Stimulated activated CD8-positive, alpha-beta memory T cell treated with anti-CD3 and anti-CD28 coated beads, Interleukin-2, amount 100 ng/mL, for 1 hour (primary cell): Measurements from ENCODE around the gene FBXO30.

Experiments
- DNase-seq, 2 donors: peaks; one replicate each; pipeline ENCODE4 v3.0.0-alpha.2; 2020; ENCODE audit warnings: low read depth in 2 of 2

FBXO30 gene

DNA sequence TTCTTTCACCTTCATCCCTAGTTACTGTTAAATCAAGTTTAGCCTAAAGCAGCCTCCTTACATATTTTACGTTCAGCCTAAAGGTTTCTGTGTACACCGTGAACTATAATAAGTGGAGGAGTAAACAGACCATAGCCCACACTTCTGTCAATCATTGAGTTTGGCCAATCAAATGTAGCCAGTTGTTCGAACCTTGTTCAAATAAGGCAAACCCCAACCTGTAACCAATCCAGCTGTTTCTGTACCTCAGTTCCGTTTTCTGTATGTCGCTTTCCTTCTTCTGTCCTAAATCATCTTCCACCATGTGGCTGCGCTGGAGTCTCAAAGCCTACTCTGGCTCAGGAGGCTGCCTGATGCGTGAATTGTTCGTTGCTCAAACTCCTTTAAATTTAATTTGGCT, 1.8 kb upstream of the FBXO30 start:
- no peak for DNase-seq

DNA sequence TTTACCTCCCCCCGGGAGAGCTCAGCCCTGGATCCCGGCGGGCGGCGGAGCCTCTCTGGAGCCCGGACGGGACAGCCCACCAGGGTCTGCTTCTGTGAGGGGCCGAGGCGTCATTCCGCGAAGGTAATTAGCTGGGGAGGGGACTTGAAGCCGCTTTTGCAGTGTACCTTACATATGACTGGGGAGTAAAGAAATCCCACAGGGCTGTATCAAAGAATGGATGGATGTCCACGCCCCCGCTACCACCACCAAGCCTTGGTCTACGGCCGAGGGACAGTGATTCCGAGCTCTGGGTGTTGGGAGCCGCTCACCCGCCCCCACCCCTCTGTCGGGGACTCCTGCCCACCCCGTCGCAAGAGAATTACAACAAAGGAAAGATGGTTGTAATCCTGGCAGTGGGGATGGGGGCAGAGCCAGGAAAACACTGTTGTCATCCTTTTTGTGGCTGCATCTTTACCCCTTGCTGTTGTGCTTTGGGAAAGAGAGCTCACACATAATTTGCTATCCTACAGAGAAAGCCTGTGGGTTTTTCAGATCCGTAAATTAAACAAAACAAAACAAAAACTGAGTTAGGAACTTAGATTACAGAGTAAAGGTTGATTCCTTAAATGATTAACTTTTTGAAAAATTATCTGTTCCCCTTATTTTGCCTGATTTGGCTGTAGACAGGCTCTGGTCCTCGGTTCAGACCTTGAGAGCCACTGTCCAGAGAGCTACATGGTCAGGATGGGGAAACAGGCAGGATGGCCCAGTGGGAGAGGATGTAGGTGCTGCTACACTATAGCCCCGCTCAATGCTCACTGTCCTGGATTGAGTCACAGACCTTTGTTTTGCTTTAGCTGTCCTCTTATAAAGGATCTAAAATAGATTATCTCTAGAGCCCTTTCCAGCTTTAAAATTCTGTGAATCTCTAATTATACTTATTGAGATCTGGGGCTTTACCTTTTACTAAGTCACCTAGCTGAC, 997 bp upstream of the FBXO30 start:
- DNase-seq = no peak

DNA sequence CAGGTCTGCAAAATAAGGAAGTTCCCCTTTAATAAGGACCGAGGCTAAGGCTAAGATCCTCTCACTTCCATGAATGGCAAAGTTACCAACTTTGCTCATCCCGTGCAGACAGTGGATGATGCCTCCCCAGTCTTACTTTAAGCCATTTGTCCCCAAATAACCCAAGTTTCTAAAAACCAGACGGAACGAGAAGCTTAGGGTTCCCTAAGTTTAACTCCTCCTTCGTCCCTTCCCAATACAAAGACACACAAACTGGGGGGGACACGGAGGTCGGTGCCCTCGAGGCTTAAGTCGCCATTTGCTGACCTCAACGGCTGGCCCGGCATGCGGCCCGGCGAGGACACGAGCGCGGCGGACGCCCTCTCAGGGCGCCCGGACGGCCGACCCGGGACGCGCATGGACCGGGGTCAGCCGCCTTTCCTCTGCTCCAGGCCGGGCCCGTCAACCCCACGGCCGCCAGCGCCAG, 527 bp downstream of the FBXO30 start:
- no peak for DNase-seq

DNA sequence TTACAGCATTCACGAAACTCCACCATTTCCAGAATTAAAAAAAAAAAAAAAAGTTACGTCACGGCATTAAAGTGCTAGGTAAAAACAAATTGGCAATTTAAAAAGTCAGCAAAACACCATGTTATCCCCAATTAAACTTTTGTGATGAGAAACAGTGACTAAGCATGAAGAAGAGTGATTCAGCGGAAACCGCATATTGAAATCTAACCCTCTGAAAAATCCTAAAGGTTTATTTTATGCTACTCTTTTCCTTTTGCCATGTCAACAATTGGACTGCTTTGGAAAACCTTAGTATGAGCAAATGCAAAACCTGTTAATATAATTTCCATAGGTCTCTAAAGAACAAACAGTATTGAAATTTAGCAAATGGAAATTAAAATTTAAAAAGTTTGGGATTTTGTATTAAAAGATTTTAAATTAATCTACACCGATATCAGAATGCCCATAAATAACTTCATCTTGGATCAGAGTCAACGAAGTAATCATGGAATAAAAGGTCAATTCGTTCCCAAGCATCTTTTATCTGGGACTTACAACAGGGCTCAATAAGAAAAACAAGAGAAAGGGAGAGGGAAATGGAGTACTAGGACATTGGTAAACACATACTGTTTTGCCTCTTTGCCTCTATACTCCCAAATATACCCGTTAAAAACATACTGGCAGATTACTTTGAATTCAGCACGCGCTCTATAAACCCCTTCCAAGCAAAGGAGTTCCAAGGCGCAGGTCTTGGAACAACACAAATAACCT, 1.1 kb downstream of the FBXO30 start:
- DNase-seq = no peak

DNA sequence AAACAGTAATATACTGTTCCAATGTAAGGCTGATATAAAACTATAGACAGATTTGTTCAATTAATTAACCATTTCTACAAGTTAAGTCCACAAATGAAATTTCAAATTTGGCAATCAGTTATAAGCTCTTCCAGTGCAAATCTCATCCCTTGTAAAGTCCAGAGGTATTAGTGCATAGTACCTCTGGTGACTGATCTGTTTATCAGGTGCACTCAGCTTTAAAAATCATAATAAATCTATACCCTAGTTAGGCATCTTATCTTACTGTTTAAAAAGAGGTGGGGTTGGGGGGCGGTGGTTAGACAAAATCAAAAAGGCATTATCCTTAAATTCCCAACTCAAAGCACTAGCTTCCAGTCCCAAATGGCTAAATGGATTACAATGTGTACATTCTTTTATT, 2.9 kb downstream of the FBXO30 start:
- DNase-seq = no peak

DNA sequence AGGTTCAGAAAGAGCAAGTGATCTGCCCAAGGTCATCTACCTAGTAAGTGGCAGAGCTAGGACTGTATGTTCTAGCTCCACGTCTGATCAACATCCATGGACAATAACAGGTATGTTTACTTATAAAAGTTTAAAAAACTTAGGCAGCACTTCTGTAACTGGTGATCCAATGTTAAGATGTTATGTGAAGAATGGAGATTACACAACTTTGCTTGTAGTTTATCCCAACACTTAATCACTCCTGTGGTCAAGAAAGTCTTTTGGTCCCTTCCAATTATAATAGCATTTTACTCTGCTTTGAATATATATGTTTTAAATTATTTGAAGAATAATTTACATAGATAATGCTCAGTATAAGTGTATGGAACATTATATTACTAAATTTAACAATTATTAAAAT, 4.8 kb downstream of the FBXO30 start:
- no peak for DNase-seq

DNA sequence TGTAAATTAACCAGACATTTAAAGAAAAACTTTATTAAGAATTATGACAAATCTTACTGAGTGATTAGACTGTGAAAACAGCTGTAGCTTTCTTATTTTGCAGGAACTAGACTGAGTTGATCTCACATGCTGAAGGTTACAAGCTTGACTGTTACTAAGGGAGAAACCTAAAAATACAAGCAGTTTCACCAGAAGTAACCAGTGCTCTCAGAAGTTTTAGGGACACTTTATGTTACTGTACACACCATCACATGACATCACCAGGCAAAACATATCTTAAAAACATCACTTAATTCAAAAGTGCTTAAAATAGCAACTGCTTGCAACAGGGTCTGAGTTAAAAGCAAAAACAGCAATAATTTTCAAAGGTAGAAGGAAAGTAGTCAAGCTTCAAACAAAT, 5.4 kb downstream of the FBXO30 start:
- no peak for DNase-seq

DNA sequence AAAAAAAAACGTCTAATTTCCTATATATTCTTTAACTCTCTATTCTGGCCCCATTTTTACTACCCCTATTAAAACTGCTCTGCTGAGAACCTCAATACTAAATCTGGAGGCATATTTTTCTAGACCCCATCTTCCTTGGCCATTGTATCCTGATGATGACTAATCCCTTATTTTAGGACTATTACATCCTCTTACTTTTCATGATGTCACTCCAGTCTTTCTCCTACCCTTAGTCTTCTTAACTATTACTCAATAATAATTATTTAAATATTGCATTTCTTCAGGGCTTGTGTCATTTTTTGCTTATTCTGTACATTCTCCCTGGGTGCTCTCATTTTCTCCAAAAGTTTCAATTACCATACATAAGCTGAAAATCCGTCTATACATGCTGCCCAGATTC, 6.4 kb downstream of the FBXO30 start:
- no peak for DNase-seq

DNA sequence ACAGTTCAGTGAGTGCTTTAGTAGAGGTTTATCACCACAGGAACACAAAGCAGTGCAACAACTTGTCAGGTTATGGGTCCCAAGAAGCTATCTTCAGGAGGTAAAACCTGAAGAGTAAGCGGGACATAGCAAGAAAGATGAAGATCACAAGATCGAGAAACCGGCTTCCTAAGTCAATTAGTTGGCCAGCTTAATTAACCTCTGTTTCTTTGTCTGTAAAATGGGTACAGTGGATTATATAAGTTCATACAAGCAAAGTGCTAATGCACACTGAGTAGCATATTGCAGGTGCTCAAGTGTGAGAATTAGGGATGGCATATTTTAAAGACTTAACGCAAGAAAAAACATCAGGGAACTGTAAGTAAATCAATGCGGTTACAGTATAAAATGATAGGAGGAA, 12.5 kb downstream of the FBXO30 start:
- no peak for DNase-seq

DNA sequence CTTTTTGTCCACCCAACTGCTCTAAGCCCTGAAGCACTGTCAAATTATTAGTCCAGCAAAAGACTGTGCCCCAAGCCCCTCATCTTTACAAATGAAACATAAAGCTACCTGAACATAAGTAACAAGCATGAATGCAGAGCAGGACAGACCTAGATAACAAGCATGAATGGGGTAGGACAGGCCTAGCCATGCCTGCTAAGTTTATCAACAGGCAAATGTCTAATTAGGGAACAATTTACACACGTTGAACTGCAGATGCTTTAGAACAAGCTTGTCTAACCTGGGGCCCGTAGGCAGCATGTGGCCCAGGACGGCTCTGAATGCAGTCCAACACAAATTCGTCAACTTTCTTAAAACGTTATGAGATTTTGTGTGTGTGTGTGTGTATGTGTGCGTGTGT, 13.6 kb downstream of the FBXO30 start:
- DNase-seq = no peak

DNA sequence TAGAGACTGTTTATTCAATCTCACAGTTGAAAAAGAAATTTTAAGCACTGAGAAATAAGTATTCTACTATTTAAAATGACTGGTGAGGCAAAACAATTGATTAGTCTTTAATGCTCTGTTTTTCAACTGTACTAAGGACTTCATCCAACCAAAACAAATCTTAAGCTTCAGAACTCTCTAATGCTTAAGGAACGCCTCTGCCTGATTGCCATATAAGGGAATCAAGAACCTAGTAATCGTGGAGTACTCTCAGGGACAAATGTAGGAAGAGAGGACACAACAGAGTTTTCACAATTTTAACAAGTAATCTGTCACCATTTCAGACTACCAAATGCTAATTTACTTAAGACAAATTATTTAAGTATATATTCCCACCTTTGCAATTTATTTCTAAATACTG, 16.1 kb downstream of the FBXO30 start:
- no peak for DNase-seq

DNA sequence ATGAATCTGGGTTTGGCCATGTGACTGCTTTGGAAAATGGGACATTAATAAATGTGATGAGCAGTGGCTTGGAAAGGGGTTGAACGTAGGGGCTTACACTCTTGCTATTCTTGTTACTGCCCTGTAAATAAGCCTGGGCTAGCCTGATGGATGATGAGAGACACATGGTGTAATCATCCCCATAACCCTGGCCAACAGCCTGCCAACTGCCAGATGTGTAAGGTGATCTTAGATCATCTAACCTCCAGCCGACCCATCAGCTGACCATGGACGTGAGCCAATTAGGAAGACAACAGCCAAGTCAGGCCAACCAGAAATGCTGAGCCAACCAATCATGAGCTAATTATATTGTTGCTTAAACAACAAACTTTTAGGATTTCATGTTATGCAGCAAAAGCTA, 25.2 kb downstream of the FBXO30 start:
- DNase-seq = no peak

DNA sequence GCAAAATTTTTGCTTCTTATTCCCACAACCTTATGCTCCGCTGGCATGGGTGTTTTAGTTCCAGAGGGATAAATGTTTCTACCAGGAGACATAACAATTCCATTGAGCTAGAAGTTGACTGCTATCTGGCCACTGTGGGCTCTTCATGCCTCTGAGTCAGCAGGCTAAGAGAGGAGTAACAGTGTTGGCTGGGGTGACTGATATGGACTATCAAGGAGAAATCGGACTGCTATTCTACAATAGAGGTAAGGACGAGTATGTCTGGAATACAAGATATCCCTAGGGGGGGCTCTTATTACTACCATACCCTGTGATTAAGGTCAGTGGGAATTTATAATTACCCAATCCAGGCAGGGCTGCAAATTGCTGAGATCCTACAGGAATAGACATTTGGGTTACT, 26.9 kb downstream of the FBXO30 start:
- DNase-seq = no peak

DNA sequence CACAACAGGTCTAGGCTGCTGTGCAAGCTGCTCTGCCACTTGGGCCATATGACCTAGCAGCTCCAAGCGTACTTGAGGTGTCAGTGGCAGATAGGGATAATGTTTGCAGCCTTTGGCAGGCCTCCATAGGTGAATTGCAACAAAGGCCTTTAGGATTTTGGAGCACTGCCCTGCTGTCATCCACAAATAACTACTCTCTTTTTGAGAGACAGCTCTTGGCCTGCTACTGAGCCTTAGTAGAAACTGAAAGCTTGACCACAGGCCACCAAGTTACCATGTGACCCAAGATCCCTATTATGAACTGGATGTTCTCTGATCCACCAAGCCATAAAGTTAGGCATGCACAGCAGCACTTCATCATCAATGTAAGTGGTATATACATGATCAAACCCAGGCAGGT, 29.9 kb downstream of the FBXO30 start:
- no peak for DNase-seq

DNA sequence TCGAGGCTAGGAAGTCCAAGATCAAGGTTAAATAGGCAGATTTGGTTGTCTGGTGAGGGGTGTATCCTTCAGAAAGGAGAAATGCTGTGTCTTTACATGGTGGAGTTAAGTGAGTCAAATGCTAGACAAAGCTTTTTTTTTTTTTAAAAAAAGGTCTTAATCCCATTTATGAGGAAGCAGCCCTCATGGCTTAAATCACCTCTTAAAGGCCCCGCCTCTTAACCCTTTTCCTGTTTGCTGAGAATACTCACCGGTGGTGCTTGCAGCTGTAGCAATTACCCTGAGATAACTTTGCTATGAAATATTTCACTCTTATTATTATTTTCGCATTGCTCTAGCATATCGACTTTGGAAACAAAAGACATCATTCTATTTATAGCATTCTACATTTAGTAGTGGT, 30.8 kb downstream of the FBXO30 start:
- no peak for DNase-seq

DNA sequence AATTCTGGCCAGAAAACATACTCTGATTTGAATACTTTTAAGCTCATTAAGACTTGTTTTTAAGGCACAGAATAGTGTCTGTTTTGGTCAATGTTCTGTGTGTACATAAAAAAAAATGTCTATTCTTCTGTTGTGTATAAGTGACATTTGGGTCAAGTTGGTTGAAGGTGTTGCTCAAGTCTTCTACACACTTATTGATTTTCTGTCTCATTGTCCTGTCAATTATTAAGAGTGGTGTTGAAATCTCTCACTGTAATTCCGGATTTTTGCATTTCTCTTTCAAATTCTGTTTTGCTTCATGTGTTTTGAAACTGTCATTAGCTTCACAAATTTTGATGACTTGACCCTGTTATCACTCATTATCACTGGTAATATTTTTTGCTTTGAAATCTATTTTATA, 41.7 kb downstream of the FBXO30 start:
- no peak for DNase-seq

DNA sequence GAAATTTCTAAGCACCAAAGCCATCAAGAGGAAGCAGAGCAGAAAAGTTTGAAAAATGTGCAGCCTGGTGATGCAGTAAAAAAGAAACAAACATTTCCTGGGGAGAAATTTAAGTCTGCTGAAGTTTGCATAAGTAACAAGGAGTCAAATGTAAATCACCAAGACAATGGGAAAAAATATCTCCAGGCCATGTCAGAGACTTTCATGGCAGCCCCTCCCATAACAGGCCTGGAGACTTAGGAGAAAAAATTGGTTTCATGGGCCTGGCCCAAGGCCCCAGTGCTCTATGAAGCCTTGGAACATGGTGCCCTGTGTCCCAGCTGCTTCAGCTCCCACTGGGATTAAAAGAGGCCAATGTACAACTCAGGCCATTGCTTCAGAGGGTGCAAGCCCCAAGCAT, 49.1 kb downstream of the FBXO30 start:
- no peak for DNase-seq

DNA sequence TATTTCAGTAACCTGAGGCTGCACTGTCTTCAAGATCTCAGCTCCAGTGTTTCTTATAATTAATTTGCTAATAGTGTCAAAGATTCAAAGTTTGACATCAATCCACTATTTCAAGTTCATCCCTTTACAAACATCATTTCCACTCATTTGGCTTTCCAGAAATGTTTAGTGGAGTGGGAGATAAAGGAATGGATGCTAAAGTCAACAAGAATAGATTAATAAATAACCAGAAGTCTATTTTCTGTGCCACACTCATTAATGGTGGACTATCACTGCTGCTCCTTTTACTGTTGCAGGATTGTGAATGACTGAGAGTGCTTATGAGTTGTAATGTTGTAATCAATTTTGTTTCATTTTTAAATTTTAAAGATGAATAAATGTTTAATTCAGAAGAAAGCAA, 50.9 kb downstream of the FBXO30 start:
- DNase-seq = no peak

DNA sequence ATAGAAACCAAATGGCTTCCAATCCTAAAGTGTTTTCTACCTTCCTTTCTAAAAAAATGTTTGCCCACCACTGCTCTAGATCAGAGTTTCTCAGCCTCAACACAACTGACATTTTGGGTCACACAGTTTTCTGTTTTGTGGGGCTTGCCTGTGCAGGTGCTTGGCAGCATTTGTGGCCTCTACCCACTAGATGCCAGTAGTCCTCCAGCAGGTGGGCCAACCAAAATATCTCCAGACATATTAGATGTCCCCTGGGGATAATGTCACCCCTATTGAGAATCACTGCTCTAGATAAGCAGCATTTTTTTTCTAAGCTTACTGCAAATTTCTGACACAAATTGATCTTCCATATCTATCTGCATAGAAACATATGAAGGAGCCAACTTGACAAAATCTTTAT, 53.0 kb downstream of the FBXO30 start:
- no peak for DNase-seq

DNA sequence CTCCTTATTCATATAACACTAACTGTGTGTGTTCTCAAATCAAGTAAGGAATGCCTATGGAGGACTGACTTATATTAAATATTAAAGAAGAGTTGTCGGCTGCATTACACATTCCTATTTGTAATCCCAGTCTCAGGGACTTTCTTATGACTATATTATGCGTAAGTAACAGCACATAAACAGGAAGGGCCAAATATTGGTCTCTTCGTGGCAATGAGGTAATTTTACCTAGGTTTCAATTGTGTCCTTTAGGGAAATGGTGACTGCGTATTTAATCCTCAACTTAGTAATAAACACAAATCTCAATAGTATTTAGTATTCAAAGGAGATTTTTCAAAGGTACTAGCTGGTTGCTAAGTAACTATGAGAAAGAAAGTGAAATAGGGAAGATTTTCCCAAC, 56.5 kb downstream of the FBXO30 start:
- no peak for DNase-seq

DNA sequence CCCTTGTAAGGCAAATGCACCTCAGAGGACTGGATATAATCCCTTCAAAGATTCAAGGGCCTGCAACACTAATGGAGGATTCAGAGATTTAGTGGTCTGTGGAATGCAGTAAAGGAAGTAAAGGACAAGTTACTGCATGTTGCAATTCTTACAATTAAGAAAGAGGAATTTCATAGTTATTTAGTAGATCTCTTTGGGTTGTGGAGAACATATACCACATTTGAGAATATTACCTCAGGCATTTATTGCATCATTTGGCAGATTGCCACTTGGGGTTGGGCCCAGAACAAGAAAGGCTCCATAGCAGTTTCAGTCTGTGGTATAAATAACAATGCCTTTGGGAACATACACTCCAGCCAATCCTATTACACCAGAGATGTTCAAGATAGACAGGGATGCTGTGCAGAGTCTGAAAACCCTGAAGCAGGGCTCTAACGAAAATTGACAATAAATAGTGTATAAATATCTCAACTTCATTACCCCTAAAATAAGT, 58.4 kb downstream of the FBXO30 start:
- DNase-seq = no peak

DNA sequence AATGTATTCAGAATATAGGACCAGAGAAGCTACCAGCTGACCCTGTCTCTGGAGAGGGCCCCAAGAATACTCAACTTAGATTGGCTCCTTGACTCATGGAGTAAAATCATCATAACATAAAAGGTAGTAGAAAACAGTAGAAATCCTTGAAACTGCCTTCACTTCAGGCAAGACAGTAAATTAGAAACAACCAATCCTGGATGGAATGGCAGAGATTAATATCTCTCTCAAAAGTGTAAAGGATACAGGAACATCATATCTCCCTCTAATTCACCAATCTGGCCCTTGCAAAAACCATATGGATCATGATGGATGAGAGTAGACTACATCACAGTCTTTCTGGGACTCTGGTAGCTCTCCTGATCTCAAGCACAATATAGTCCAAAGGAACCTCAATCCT, 58.9 kb downstream of the FBXO30 start:
- DNase-seq = no peak

DNA sequence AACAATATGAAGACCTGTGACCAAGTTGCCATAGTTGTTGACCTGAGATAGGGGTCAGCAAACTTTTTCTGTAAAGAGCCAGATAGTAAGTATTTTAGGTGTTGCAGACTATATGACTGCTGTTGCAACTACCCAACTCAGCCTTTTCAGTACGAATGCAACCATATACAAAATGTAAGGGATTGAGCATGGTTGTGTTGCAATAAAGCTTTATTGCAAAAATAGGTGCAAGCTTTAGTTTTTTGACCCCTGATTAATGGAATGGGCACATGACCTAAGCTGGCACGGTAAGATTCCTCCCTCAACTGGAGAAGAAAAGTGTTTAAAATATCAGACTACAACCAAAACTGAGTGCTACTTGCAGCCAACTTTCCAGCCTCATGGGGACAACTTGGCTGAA, 62.0 kb downstream of the FBXO30 start:
- no peak for DNase-seq
